GM19239 (cell line): ENCODE data around the gene STX8.
A peak's percentile ranks its signal among the peaks of the same experiment; 100 is the strongest.
"Not testable (repeated sequence)": the region's sequence is repeated elsewhere in the genome, so short reads cannot be mapped to it uniquely, and the experiment has no call there.

Experiments
- DNase-seq: peaks from one replicate; pipeline ENCODE4 v3.0.0; 2011; ENCODE audit warnings: low spot score; ENCODE audit not compliant: insufficient read length
- FAIRE-seq: peaks from 2 replicates; lab custom pipeline; 2011; peaks lifted over from hg19 to GRCh38; lab: Jason Lieb, UNC

Gene STX8

GRCh38 chr17:9575381-9576101 lies at the start of gene STX8:
TSS of gene STX8 (minus strand) at chr17:9575820. CDS start at chr17:9575808, 12 bp downstream.
- DNase-seq (peak; percentile 63), FAIRE-seq (peak; percentile 89)

- FAIRE-seq (no peak), DNase-seq (no peak)
Observed at GRCh38 chr17:9622961-9623360, 47.3 kb upstream of the STX8 start.

GRCh38 chr17:9615486-9615885 lies 39.9 kb upstream of the STX8 start:
- DNase-seq (no peak), FAIRE-seq (no peak)

- no peak for FAIRE-seq
- DNase-seq: no peak
Observed at GRCh38 chr17:9612006-9612405, 36.4 kb upstream of the STX8 start.

GRCh38 chr17:9611557-9611956 lies 35.9 kb upstream of the STX8 start:
- no peak for FAIRE-seq
- DNase-seq: no peak

GRCh38 chr17:9607058-9607457 lies 31.4 kb upstream of the STX8 start:
- not testable (repeated sequence) for FAIRE-seq, DNase-seq

GRCh38 chr17:9606453-9606852 lies 30.8 kb upstream of the STX8 start:
- DNase-seq: no peak
- FAIRE-seq: no peak

GRCh38 chr17:9604583-9604982 lies 29.0 kb upstream of the STX8 start:
- not testable (repeated sequence) for FAIRE-seq, DNase-seq

GRCh38 chr17:9598661-9599060 lies 23.0 kb upstream of the STX8 start:
- FAIRE-seq (no peak), DNase-seq (no peak)

GRCh38 chr17:9597638-9598037 lies 22.0 kb upstream of the STX8 start:
- not testable (repeated sequence) for FAIRE-seq, DNase-seq

- FAIRE-seq: no peak
Observed at GRCh38 chr17:9594065-9594464, 18.4 kb upstream of the STX8 start.

GRCh38 chr17:9587969-9588656 lies 12.5 kb upstream of the STX8 start:
- DNase-seq (no peak), FAIRE-seq (no peak)

More at GRCh38 chr17:9594065-9594464, 18.4 kb upstream of the STX8 start:
- no peak for DNase-seq

- no peak for FAIRE-seq
- DNase-seq: no peak
Observed at GRCh38 chr17:9577373-9577709, 1.7 kb upstream of the STX8 start.

- DNase-seq: peak; percentile 67
- FAIRE-seq: peak; percentile 93
Observed at GRCh38 chr17:9576521-9577372, 1.1 kb upstream of the STX8 start, which contains the start of gene CFAP52. TSS of gene CFAP52 (plus strand) at chr17:9576642. CDS start at chr17:9576696, 54 bp downstream.

- DNase-seq (no peak), FAIRE-seq (no peak)
Observed at GRCh38 chr17:9571201-9571600, 4.4 kb downstream of the STX8 start.

GRCh38 chr17:9568957-9569588 lies 6.5 kb downstream of the STX8 start:
- DNase-seq (no peak), FAIRE-seq (no peak)

GRCh38 chr17:9568004-9568403 lies 7.6 kb downstream of the STX8 start:
- no peak for DNase-seq
- no peak for FAIRE-seq

- FAIRE-seq, DNase-seq: not testable (repeated sequence)
Observed at GRCh38 chr17:9566739-9567138, 8.9 kb downstream of the STX8 start.

GRCh38 chr17:9566067-9566466 lies 9.6 kb downstream of the STX8 start:
- DNase-seq: no peak
- peak; percentile 66 for FAIRE-seq

GRCh38 chr17:9564104-9564503 lies 11.5 kb downstream of the STX8 start:
- FAIRE-seq (no peak), DNase-seq (no peak)
